Astrocyte (in vitro differentiated cells and primary cell): ENCODE measurements around the gene GLIPR1L1.

ENCODE experiments used
- CTCF ChIP-seq: IDR thresholded peaks from 2 replicates; pipeline ENCODE4 v1.5.1; 2011; ENCODE audit warnings: low read depth, mild to moderate bottlenecking, inconsistent platforms, low read length, moderate library complexity; ENCODE audit not compliant: insufficient read depth
- EZH2 ChIP-seq: IDR thresholded peaks from 2 replicates; pipeline ENCODE4 v1.6.1; 2012; ENCODE audit warnings: mild to moderate bottlenecking, low read length, inconsistent platforms; ENCODE audit not compliant: insufficient read depth

GRCh38 chr12:75390156-75390898, 55.9 kb downstream of the GLIPR1L1 start:
- TF ChIP-seq CTCF (no peak), EZH2 (no peak)
